ENCODE results near the gene MUC5B.

MUC5B gene

GRCh38 chr11:1298695-1299492 is 76.0 kb downstream of the MUC5B start:
- H3K4me3 Mint-ChIP-seq, result no peak overlapping the region
- no peaks in the 10 kb centered on the region for H3K27me3 Mint-ChIP-seq
- no peaks in the 10 kb centered on the region for H3K9me3 Mint-ChIP-seq
- peaks cover 10% of the 10 kb centered on the region for H3K36me3 Mint-ChIP-seq (ENCODE audit: low read depth)
- no peak overlapping the region for H3K27ac Mint-ChIP-seq
- H3K4me1 Mint-ChIP-seq (ENCODE audit: low read depth), result no peaks in the 10 kb centered on the region

GRCh38 chr11:1299621-1300020 is 76.8 kb downstream of the MUC5B start:
- Mint-ChIP-seq H3K4me3 (no peak overlapping the region), H3K4me1 (ENCODE audit: low read depth) (peaks cover 5% of the 10 kb centered on the region), H3K36me3 (ENCODE audit: low read depth) (peaks cover 10% of the 10 kb centered on the region), H3K27ac (no peak overlapping the region), H3K9me3 (no peaks in the 10 kb centered on the region), H3K27me3 (no peaks in the 10 kb centered on the region)

GRCh38 chr11:1300121-1300520 is 77.3 kb downstream of the MUC5B start:
- H3K27ac Mint-ChIP-seq, result no peak overlapping the region
- no peaks in the 10 kb centered on the region for H3K27me3 Mint-ChIP-seq
- no peak overlapping the region for H3K4me3 Mint-ChIP-seq
- peaks cover 10% of the 10 kb centered on the region for H3K4me1 Mint-ChIP-seq (ENCODE audit: low read depth)
- H3K36me3 Mint-ChIP-seq (ENCODE audit: low read depth), result peaks cover 10% of the 10 kb centered on the region
- no peaks in the 10 kb centered on the region for H3K9me3 Mint-ChIP-seq

GRCh38 chr11:1300569-1301187 is 77.8 kb downstream of the MUC5B start:
- H3K27me3 Mint-ChIP-seq, result no peaks in the 10 kb centered on the region
- peaks cover 10% of the 10 kb centered on the region for H3K36me3 Mint-ChIP-seq (ENCODE audit: low read depth)
- peaks cover 15% of the 10 kb centered on the region for H3K4me1 Mint-ChIP-seq (ENCODE audit: low read depth)
- no peak overlapping the region for H3K4me3 Mint-ChIP-seq
- H3K27ac Mint-ChIP-seq, result no peak overlapping the region
- no peaks in the 10 kb centered on the region for H3K9me3 Mint-ChIP-seq

- H3K27ac Mint-ChIP-seq, result no peak overlapping the region
- no peak overlapping the region for H3K4me3 Mint-ChIP-seq
- no peaks in the 10 kb centered on the region for H3K27me3 Mint-ChIP-seq
- peaks cover 13% of the 10 kb centered on the region for H3K36me3 Mint-ChIP-seq (ENCODE audit: low read depth)
- H3K9me3 Mint-ChIP-seq, result no peaks in the 10 kb centered on the region
- H3K4me1 Mint-ChIP-seq (ENCODE audit: low read depth), result peaks cover 15% of the 10 kb centered on the region
These were observed 78.5 kb downstream of the MUC5B start for GRCh38 chr11:1301220-1302000.

GRCh38 chr11:1302041-1302460 is 79.2 kb downstream of the MUC5B start:
- Mint-ChIP-seq H3K4me3 (no peak overlapping the region), H3K27ac (no peak overlapping the region), H3K9me3 (no peaks in the 10 kb centered on the region), H3K4me1 (ENCODE audit: low read depth) (peaks cover 20% of the 10 kb centered on the region), H3K36me3 (ENCODE audit: low read depth) (peaks cover 13% of the 10 kb centered on the region), H3K27me3 (no peaks in the 10 kb centered on the region)

- no peak overlapping the region for H3K27ac Mint-ChIP-seq
- H3K4me1 Mint-ChIP-seq (ENCODE audit: low read depth), result peaks cover 26% of the 10 kb centered on the region
- H3K36me3 Mint-ChIP-seq (ENCODE audit: low read depth), result peaks cover 13% of the 10 kb centered on the region
These were observed 79.7 kb downstream of the MUC5B start for GRCh38 chr11:1302461-1303125.

GRCh38 chr11:1303126-1303821 is 80.4 kb downstream of the MUC5B start:
- no peak overlapping the region for H3K27ac Mint-ChIP-seq
- H3K36me3 Mint-ChIP-seq (ENCODE audit: low read depth), result peaks cover 13% of the 10 kb centered on the region
- no peaks in the 10 kb centered on the region for H3K9me3 Mint-ChIP-seq
- H3K4me1 Mint-ChIP-seq (ENCODE audit: low read depth), result peaks cover 33% of the 10 kb centered on the region
- no peak overlapping the region for H3K4me3 Mint-ChIP-seq
- no peaks in the 10 kb centered on the region for H3K27me3 Mint-ChIP-seq

More at GRCh38 chr11:1302461-1303125, 79.7 kb downstream of the MUC5B start:
- Mint-ChIP-seq H3K9me3 (no peaks in the 10 kb centered on the region), H3K27me3 (no peaks in the 10 kb centered on the region), H3K4me3 (no peak overlapping the region)

GRCh38 chr11:1303973-1304372 is 81.1 kb downstream of the MUC5B start:
- peak overlapping the region; percentile 8 for H3K27ac Mint-ChIP-seq
- H3K4me3 Mint-ChIP-seq, result no peak overlapping the region
- H3K4me1 Mint-ChIP-seq (ENCODE audit: low read depth), result peaks cover 36% of the 10 kb centered on the region
- H3K27me3 Mint-ChIP-seq, result no peaks in the 10 kb centered on the region
- peaks cover 13% of the 10 kb centered on the region for H3K36me3 Mint-ChIP-seq (ENCODE audit: low read depth)
- no peaks in the 10 kb centered on the region for H3K9me3 Mint-ChIP-seq

- peaks cover 10% of the 10 kb centered on the region for H3K36me3 Mint-ChIP-seq (ENCODE audit: low read depth)
- peaks cover 36% of the 10 kb centered on the region for H3K4me1 Mint-ChIP-seq (ENCODE audit: low read depth)
- H3K4me3 Mint-ChIP-seq, result no peak overlapping the region
- H3K9me3 Mint-ChIP-seq, result no peaks in the 10 kb centered on the region
- no peaks in the 10 kb centered on the region for H3K27me3 Mint-ChIP-seq
- H3K27ac Mint-ChIP-seq, result peak overlapping the region; percentile 8
These were observed 81.5 kb downstream of the MUC5B start for GRCh38 chr11:1304380-1304779.

- no peak overlapping the region for H3K27ac Mint-ChIP-seq
- H3K4me1 Mint-ChIP-seq (ENCODE audit: low read depth), result peaks cover 36% of the 10 kb centered on the region
- H3K36me3 Mint-ChIP-seq (ENCODE audit: low read depth), result peaks cover 7% of the 10 kb centered on the region
- H3K4me3 Mint-ChIP-seq, result no peak overlapping the region
- H3K27me3 Mint-ChIP-seq, result no peaks in the 10 kb centered on the region
- no peaks in the 10 kb centered on the region for H3K9me3 Mint-ChIP-seq
These were observed 82.2 kb downstream of the MUC5B start for GRCh38 chr11:1305063-1305495.

GRCh38 chr11:1305501-1306056 is 82.7 kb downstream of the MUC5B start:
- peaks cover 38% of the 10 kb centered on the region for H3K4me1 Mint-ChIP-seq (ENCODE audit: low read depth)
- no peaks in the 10 kb centered on the region for H3K9me3 Mint-ChIP-seq
- no peaks in the 10 kb centered on the region for H3K27me3 Mint-ChIP-seq
- H3K36me3 Mint-ChIP-seq (ENCODE audit: low read depth), result peaks cover 4% of the 10 kb centered on the region
- H3K4me3 Mint-ChIP-seq, result no peak overlapping the region
- no peak overlapping the region for H3K27ac Mint-ChIP-seq

GRCh38 chr11:1306186-1307162 is 83.6 kb downstream of the MUC5B start:
- H3K27ac Mint-ChIP-seq, result no peak overlapping the region
- H3K27me3 Mint-ChIP-seq, result no peaks in the 10 kb centered on the region
- H3K36me3 Mint-ChIP-seq (ENCODE audit: low read depth), result peaks cover 8% of the 10 kb centered on the region
- no peak overlapping the region for H3K4me3 Mint-ChIP-seq
- H3K4me1 Mint-ChIP-seq (ENCODE audit: low read depth), result peaks cover 47% of the 10 kb centered on the region
- peaks cover 3% of the 10 kb centered on the region for H3K9me3 Mint-ChIP-seq
